ENCODE data around the gene CELF1. TPM values are rescaled to one million over a fixed set of nuclear protein-coding genes. Genes with fewer than 3 reads are reported as not detected.

CELF1 gene
- total RNA-seq, 3 donors from 2014 or later (not counting 1 experiment from before 2014, with no cell fraction given), result 128 to 168 (median 162) TPM

GRCh38 chr11:47511917-47512316 is 41.0 kb downstream of the CELF1 start:
- Mint-ChIP-seq H3K36me3 (no peaks in the 10 kb centered on the region), H3K4me3 (no peak overlapping the region), H3K4me1 (peaks cover 59 to 67% of the 10 kb centered on the region in 2 donors), H3K9me3 (no peaks in the 10 kb centered on the region), H3K27ac (peak overlapping the region; percentile 52 to 53), H3K27me3 (ENCODE audit: low read depth in 2 of 2) (no peaks in the 10 kb centered on the region)
- TF ChIP-seq, protein P1, sequence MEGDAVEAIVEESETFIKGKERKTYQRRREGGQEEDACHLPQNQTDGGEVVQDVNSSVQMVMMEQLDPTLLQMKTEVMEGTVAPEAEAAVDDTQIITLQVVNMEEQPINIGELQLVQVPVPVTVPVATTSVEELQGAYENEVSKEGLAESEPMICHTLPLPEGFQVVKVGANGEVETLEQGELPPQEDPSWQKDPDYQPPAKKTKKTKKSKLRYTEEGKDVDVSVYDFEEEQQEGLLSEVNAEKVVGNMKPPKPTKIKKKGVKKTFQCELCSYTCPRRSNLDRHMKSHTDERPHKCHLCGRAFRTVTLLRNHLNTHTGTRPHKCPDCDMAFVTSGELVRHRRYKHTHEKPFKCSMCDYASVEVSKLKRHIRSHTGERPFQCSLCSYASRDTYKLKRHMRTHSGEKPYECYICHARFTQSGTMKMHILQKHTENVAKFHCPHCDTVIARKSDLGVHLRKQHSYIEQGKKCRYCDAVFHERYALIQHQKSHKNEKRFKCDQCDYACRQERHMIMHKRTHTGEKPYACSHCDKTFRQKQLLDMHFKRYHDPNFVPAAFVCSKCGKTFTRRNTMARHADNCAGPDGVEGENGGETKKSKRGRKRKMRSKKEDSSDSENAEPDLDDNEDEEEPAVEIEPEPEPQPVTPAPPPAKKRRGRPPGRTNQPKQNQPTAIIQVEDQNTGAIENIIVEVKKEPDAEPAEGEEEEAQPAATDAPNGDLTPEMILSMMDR (IDR thresholded peaks at IDR 0.05), result no peak
- H3K27ac ChIP-seq (ENCODE audit: low read length), result no peak overlapping the region
- intact Hi-C loops (cut with micrococcal nuclease), result no loop called here
- H3K27me3 ChIP-seq (ENCODE audit: control insufficient read depth, insufficient read depth, low read length), result no peaks in the 10 kb centered on the region
- DNase-seq (no peak), ATAC-seq (no peak)
- H3K4me1 ChIP-seq (ENCODE audit: control insufficient read depth, insufficient read depth, low read length), result peaks cover 43% of the 10 kb centered on the region
- H3K9me3 ChIP-seq (ENCODE audit: control insufficient read depth, insufficient read depth, low read length), result no peaks in the 10 kb centered on the region
- no peak overlapping the region for H3K4me3 ChIP-seq (ENCODE audit: low read length)
- WGBS (ENCODE audit: insufficient coverage), result 94% methylated on average over 7 of the region's 7 CpGs
- peaks cover 2% of the 10 kb centered on the region for H3K36me3 ChIP-seq (ENCODE audit: control insufficient read depth, insufficient read depth, low read length)

DNA sequence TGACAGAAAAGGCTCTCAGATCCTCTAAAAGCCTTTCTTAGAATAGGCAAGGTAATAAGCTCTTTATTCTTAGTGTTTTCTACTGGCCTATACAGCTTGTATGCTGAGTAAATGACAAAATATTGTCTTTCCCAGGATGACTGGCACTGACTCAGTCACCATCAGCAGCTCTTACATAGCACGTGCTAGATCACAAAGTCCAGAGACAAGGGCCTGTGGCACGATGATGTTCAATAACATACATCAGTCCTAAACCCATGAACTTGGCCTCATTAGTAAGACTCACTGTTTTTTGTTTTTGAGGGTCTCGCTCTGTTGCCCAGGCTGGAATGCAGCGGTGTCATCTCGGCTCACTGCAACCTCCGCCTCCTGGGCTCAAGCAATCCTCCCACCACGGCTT is 42.7 kb downstream of the CELF1 start:
- Mint-ChIP-seq H3K4me3 (no peak overlapping the region), H3K27ac (peak overlapping the region; percentile 53 to 64), H3K4me1 (peaks cover 58 to 68% of the 10 kb centered on the region in 2 donors), H3K9me3 (no peaks in the 10 kb centered on the region), H3K27me3 (ENCODE audit: low read depth in 2 of 2) (no peaks in the 10 kb centered on the region), H3K36me3 (no peaks in the 10 kb centered on the region)
- DNase-seq (no peak), ATAC-seq (no peak)
- Histone ChIP-seq H3K4me3 (ENCODE audit: low read length) (no peak overlapping the region), H3K27ac (ENCODE audit: low read length) (no peak overlapping the region), H3K36me3 (ENCODE audit: control insufficient read depth, insufficient read depth, low read length) (peaks cover 2% of the 10 kb centered on the region), H3K9me3 (ENCODE audit: control insufficient read depth, insufficient read depth, low read length) (no peaks in the 10 kb centered on the region), H3K27me3 (ENCODE audit: control insufficient read depth, insufficient read depth, low read length) (no peaks in the 10 kb centered on the region), H3K4me1 (ENCODE audit: control insufficient read depth, insufficient read depth, low read length) (peaks cover 28% of the 10 kb centered on the region)
- intact Hi-C loops (cut with micrococcal nuclease), result no loop called here
- 92% methylated on average over 7 of the region's 7 CpGs for WGBS (ENCODE audit: insufficient coverage)
- TF ChIP-seq, protein P1 (IDR thresholded peaks at IDR 0.05), result no peak

DNA sequence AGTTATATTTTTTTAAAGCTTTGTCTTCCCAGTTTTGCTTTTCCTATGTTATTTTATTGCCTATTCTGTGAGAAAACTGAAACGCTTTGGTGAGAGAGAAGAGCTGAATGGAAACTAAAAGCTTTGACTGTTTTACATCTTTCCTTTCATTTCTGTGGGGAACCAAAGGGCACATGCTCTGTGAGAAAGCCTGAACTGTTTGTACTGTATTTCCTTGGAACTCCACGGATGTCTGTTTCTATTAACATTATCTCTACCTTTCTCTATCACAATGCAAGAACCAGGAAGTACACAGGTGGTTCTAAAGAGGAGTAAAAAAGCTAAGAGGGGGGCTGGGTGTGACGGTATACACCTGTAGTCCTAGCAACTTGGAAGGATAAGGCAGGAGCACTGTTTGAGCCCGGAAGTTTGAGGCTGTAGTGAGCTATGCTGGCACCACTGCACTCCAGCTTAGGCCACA is 43.8 kb downstream of the CELF1 start:
- Histone ChIP-seq H3K36me3 (ENCODE audit: control insufficient read depth, insufficient read depth, low read length) (peaks cover 2% of the 10 kb centered on the region), H3K4me3 (ENCODE audit: low read length) (no peak overlapping the region), H3K4me1 (ENCODE audit: control insufficient read depth, insufficient read depth, low read length) (peaks cover 17% of the 10 kb centered on the region), H3K9me3 (ENCODE audit: control insufficient read depth, insufficient read depth, low read length) (no peaks in the 10 kb centered on the region), H3K27ac (ENCODE audit: low read length) (no peak overlapping the region), H3K27me3 (ENCODE audit: control insufficient read depth, insufficient read depth, low read length) (no peaks in the 10 kb centered on the region)
- DNase-seq (peak in 1 of 2 donors; percentile 26), ATAC-seq (no peak)
- Mint-ChIP-seq H3K9me3 (no peaks in the 10 kb centered on the region), H3K27me3 (ENCODE audit: low read depth in 2 of 2) (no peaks in the 10 kb centered on the region), H3K27ac (peak overlapping the region; percentile 19 to 64), H3K36me3 (no peaks in the 10 kb centered on the region), H3K4me3 (no peak overlapping the region), H3K4me1 (peaks cover 51 to 57% of the 10 kb centered on the region in 2 donors)
- WGBS (ENCODE audit: insufficient coverage), result 60% methylated on average over 4 of the region's 4 CpGs
- TF ChIP-seq, protein P1 (IDR thresholded peaks at IDR 0.05), result no peak
- intact Hi-C loops (cut with micrococcal nuclease), result no loop called here
